ENCODE data around the gene RAB18.
"Not testable (repeated sequence)": the region's sequence is repeated elsewhere in the genome, so short reads cannot be mapped to it uniquely, and the experiment has no call there.

RAB18 gene

DNA sequence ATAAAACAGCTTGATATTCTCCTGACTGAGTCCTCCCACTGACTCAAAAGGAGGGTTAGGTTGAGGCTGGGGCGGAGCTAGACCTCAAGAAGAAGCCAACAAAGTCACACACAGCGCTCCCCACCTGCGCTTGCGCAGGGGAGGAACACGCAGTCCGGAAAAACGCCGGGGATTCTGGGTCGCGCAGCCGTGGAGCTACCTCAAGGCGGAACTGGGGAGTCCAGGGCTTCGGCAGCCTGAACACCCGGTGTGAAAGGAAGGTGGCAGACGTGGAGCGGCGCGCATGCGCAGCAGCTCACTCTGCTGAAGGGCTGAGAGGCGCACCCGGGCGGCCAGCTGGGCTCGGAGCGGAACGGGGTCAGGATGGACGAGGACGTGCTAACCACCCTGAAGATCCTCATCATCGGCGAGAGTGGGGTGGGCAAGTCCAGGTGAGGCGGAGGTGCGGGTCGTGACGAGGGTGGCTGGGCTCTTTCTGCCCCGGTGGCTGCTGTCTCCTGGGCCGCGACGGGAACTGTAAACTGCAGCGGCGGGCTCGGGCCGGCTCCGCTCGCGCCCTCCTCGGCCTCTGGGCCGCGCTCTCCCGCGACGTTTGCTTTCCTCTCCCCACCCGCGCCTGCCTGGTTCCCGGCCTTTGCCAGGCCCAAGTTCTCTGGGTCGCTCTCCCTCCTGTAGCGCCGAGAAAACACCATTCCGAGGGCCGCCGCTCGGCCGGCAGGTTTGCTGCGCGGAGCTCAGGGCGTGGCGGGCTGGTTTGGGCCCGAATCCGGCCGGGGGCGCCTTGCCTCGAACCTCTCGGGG, at the start of gene RAB18:
Gene RAB18, plus strand, starts transcription at position 298 of the 801 bp plus-strand sequence. Its CDS starts 66 bp downstream, at position 364.
- peak within 1 kb of the TSS; percentile 92 for H3K4me3 ChIP-seq (ENCODE audit: low read depth, low read length)

DNA sequence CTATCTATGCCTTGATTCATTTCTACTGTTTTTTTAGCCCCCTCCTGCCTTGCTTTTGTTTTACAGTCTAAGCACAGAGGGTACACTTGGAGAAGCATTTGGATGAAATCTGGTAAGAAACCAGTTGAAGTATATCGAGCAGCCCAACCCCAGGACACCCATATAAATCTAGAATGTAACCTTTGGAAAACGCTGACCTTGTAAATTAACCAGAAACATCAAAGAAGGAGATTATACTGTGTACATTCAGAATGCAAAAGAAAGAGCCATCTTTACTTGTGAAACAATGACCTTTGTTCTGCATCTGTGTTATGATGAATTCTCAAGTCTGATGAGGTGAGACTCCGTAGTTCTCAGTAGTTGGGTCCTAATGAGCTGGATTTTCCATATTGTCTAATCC, 49.3 kb upstream of the RAB18 start:
- no peak overlapping the region for H3K4me3 ChIP-seq (ENCODE audit: low read depth, low read length)

- no peak overlapping the region for H3K4me3 ChIP-seq (ENCODE audit: low read depth, low read length)
Observed at GRCh38 chr10:27457261-27457945, 46.7 kb upstream of the RAB18 start.

- H3K4me3 ChIP-seq (ENCODE audit: low read depth, low read length), result no peak overlapping the region
Observed at GRCh38 chr10:27457966-27458365, 46.1 kb upstream of the RAB18 start.

DNA sequence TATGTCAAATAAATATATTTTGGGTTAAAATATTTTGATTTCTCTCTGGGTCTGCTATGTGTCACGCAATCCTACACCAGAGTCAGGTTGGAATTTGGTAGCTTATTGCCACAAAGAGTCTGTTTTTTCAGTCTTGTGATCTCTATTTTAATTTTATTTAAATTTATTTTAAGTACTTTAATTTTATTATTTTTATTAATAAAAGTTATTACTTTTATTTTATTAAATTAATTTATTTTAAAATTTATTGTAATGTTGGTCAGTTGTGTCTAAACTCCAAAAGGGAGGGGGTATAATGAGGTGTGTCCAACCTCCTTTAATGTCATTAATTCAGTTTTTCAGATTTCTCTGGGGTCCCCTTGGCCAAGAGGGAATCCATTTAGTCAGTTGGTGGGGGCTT, 42.8 kb upstream of the RAB18 start:
- H3K4me3 ChIP-seq (ENCODE audit: low read depth, low read length), result no peak overlapping the region

DNA sequence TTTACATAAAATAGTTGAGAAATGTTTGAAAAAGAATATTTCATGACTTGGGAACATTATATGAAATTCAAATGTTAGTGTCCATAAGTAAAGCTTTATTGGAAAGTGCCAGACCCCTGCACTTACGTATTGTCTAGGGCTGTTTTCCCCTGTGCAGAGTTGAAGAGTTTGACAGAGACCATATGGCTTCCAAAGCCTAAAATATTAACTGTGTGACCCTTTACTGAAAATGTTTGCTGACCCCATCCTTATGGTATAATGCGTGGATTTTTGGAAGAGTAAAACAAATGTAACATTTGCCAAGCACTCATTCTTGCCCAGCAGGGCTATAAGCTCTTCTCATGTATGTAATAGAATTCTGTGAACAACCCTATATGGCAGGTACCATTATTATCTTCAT, 40.1 kb upstream of the RAB18 start:
- no peak overlapping the region for H3K4me3 ChIP-seq (ENCODE audit: low read depth, low read length)

DNA sequence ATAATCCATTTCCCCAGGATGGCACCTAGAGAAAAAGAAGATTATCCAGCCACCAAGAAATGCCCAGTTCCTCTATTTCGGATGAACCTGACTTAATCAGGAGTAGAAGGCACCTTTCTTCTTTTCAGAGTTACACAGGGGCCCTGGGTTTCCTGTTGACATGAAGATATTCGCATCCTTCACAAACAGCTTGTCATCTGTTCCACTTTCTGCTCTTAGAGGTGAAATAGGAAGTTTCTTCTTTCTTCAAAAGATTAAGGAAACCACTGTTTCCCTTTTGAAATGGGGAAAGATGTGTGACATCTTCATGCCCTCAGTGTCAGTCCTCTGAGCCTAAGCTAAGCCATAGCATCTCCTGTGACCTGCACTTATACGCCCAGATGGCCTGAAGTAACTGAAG, 39.1 kb upstream of the RAB18 start:
- H3K4me3 ChIP-seq (ENCODE audit: low read depth, low read length), result no peak overlapping the region

GRCh38 chr10:27465596-27465995, 38.5 kb upstream of the RAB18 start:
- not testable (repeated sequence) for H3K4me3 ChIP-seq (ENCODE audit: low read depth, low read length)

- no peak overlapping the region for H3K4me3 ChIP-seq (ENCODE audit: low read depth, low read length)
Observed at GRCh38 chr10:27470885-27471284, 33.2 kb upstream of the RAB18 start.

DNA sequence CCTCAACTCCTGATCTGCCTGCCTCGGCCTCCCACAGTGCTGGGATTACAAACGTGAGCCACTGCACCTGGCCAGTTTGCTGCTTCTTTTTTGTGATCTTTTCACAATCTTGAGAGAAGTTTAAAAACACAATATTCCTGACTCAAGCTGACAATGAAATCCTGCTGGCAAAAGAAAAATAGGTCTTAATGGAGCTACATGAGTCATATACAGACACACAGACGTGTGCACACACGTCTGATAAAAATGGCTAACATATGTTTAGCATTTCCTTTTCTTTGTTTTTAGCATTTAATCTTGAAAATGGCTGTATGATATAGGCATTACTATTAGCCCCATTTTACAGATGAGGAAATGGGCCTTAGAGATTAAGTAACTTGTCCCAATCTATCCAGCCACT, 29.4 kb upstream of the RAB18 start:
- no peak overlapping the region for H3K4me3 ChIP-seq (ENCODE audit: low read depth, low read length)

DNA sequence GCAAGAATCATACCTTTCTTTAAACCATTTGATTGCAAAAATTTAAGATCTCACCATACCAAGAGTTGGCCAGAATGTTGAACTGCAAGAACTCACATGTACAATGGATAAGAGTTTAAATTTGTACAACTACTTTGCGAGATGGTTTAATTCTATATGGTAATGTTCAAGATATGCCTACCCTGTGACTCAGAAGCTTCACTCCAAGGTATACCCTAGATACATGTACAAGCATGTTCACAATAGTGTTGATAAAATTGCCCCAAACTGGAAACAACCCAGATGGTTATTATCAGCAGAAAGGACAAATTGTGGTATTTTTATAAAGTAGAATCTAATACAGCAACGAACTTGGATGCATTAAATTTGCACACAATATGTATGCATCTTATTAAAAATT, 25.1 kb upstream of the RAB18 start:
- H3K4me3 ChIP-seq (ENCODE audit: low read depth, low read length), result no peak overlapping the region

GRCh38 chr10:27481486-27481885, 22.6 kb upstream of the RAB18 start:
- H3K4me3 ChIP-seq (ENCODE audit: low read depth, low read length), result no peak overlapping the region

DNA sequence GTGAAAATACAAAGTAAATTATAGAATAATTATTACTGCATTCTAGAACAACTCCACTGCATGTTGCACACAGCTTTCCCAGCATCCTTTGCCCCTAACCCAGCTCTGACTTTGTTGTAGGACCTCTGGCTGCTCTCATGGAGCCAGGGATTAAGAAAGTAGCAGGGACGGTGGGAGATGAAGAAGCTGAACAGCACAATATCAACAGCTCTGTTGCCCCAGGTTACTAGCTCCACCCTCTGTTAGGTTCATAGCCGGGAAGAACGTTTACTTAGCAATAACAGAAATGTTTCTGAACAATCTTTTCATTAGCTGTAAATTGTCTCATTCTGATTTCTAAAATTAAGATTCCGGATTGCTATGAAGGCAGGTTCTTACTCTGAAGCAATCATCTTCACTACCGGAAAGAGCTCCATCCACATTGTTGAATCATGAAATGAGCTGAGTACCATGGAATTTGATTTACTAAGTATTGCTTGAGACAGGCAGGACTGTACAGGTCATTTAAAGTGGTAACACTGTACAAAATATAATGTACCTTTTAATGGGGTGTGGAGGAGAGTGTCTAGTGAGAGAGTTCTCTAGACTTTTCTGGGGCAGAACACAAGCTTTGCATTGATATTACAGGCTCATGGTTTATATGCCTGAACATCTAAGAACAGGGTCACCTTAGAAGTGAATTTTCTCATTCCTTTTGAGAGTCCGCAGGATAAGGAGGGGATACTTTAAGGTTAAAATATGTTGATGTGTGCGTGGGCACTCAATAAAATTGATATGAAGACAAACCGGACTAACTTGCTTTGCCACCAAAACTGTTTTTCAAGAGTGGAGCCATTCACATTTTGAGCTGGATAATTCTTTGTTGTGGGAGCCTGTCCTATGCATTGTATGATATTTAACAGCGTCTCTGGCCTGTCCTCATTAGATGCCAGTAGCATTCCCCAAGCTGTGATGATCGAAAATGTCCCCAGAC, 20.8 kb upstream of the RAB18 start:
- no peak overlapping the region for H3K4me3 ChIP-seq (ENCODE audit: low read depth, low read length)

DNA sequence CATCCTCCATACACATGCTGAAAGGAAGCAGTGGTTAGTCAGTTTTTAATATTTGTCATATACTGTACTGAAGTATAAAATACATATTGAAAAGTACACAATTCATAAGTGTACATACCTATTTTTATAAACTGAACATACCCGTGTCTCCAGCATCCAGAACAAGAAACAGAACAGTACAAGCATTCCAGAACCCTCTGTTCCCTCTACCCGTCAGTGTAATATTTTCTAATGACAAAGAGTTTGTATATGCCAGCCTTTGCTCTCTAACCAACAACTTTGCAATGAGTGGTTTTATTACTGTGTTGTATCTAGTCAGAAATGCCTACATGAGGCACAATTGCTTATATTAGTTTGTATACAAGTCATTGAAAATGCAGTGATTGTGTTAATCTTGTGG, 18.7 kb upstream of the RAB18 start:
- no peak overlapping the region for H3K4me3 ChIP-seq (ENCODE audit: low read depth, low read length)

DNA sequence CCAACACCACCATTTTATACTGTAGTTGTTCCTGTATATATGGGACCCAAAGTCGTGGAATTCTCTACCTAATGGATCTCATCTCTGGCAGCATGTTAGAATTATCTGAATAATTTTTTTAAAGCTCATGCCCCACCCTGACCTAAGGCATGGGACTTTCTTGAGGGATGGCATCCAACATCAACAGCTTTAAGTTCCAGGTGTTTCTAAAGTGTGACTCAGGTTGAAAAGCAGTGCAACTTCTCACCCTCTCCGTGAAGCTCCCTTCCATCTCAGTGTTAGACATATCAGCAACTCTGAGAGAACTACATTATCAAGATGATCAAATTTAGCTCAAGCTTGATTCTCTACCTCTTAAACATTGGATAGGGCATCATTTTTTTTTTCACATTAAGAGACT, 18.1 kb upstream of the RAB18 start:
- no peak overlapping the region for H3K4me3 ChIP-seq (ENCODE audit: low read depth, low read length)

DNA sequence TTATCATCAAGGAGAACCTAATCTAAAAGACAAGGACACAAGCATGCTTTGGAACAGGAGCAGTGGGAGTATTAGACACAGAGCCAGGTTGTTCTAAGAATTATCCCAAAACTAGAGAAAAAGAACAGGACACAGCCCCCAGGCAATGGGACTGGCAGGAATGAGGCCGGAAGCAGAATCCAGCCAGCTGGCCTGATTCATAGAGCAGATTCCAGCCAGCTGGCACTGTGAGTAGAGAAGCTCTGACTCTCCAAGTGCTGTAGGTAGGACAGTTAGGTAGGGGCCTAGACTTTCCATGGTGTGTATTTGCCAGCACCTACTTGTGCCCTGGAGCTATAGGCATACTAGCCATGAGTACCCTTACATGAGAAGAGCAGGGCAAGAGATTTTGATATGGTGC, 13.3 kb upstream of the RAB18 start:
- H3K4me3 ChIP-seq (ENCODE audit: low read depth, low read length), result no peak overlapping the region

- H3K4me3 ChIP-seq (ENCODE audit: low read depth, low read length), result no peak overlapping the region
Observed at GRCh38 chr10:27494116-27494805, 9.8 kb upstream of the RAB18 start.

DNA sequence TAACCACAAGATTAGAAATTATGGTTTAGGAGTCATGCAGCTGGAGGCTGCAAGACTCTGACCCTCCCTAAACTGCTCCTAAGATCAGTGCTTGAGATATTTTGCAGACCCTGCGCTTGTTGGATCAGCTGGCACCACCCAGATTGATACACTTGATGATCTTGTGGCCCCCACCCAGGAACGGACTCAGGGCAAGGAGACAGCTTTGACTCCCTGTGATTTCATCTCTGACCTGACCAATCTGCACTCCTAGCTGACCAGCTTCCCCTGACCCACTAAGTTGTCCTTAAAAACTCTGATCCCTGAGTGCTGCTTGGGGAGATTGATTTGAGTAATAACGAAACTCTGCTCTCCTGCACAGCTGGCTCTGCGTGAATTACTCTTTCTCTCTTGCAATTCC, 8.0 kb upstream of the RAB18 start:
- H3K4me3 ChIP-seq (ENCODE audit: low read depth, low read length), result no peak overlapping the region

DNA sequence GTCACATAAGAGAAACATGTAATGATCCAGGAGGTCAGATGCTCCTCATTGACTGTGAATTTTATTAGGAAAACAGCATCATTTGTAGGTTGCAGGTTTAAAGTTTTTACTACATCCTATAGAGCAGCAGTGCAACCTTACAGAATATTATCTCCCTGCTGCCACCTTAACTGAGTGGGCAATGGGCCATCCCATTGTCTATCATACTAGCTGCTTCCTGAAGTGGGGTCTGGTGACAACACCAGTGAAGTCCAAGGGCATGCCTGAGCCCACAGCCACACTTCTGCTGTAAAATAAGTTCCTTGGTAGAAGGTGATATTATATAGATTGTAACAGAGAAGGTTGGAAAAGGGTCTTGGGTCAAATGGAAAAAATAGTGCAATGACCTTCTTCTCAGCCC, 4.0 kb upstream of the RAB18 start:
- H3K4me3 ChIP-seq (ENCODE audit: low read depth, low read length), result no peak overlapping the region

- H3K4me3 ChIP-seq (ENCODE audit: low read depth, low read length), result no peak overlapping the region
Observed at GRCh38 chr10:27500886-27501285, 3.2 kb upstream of the RAB18 start.

DNA sequence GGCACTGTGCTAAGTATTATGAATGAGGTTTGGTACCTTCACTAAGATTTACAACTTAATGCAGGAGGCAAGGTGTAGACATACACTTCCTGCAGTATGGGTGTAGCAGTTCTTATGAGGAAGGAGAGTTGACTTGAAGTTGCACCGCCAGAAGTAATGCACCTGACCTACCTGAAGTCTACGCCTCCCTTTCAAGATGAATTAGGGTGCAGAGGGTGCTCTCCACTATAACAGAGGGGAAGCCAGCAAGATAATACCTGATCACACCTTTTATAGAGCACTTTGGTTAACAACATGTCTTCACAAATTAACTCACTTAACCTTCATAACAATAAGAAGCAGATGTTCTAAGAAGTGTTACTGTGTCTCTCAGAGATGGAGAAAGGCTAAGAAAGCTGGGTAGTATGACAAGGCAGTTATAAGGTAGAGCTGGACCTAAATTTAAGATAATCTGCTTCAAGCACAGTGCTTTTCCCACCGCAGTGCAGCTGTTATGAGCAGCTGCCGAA, 552 bp upstream of the RAB18 start:
- peak overlapping the region; percentile 92 for H3K4me3 ChIP-seq (ENCODE audit: low read depth, low read length)
